ENCODE measurements around the gene STAT5B. TPM values are rescaled to one million over a fixed set of nuclear protein-coding genes. Genes with fewer than 3 reads are reported as not detected.
A peak's percentile ranks its signal among the peaks of the same experiment; 100 is the strongest.

The STAT5B gene
- total and polyA plus RNA-seq, 2 of the 13 experiments (the other 11 are each of a cell fraction or from before 2014, with no cell fraction given), result 21.0 to 42.8 TPM

GRCh38 chr17:42322382-42323267, 46.4 kb upstream of the STAT5B start (continued):
- TF ChIP-seq IKZF5 (CRISPR knock-in tag; IDR thresholded peaks at IDR 0.05) (peak; percentile 78), ZNF460 (CRISPR knock-in tag; IDR thresholded peaks at IDR 0.05; ENCODE audit: borderline replicate concordance) (no peak), ZNF687 (CRISPR knock-in tag; IDR thresholded peaks at IDR 0.05) (peak; percentile 66), HBP1 (CRISPR knock-in tag; IDR thresholded peaks at IDR 0.05; ENCODE audit: low read depth) (no peak), HNF4G (IDR thresholded peaks at IDR 0.05; ENCODE audit: borderline replicate concordance, low read depth, low read length) (no peak), HNF4G (CRISPR knock-in tag; IDR thresholded peaks at IDR 0.05; ENCODE audit: borderline replicate concordance, low read depth) (0 out of 2 replicates have a peak, but pooled peaks have one; percentile 12), ZNF335 (CRISPR knock-in tag; IDR thresholded peaks at IDR 0.05) (0 out of 2 replicates have a peak, but pooled peaks have one; percentile 55), HOMEZ (CRISPR knock-in tag; IDR thresholded peaks at IDR 0.05; ENCODE audit: low read depth) (peak; percentile 48; the same call in 1 of the 2 replicates), AHR (CRISPR knock-in tag; IDR thresholded peaks at IDR 0.05) (peak; percentile 83), HNRNPH1 (optimal IDR thresholded peaks at IDR 0.05; ENCODE audit: low read depth, low read length) (no peak), MXD4 (CRISPR knock-in tag; IDR thresholded peaks at IDR 0.05) (peak; percentile 80; the same call in 1 of the 2 replicates), RCOR2 (CRISPR knock-in tag; IDR thresholded peaks at IDR 0.05) (peak; percentile 61; the same call in 1 of the 2 replicates), SP1 (IDR thresholded peaks at IDR 0.05) (no peak), SP1 (CRISPR knock-in tag; IDR thresholded peaks at IDR 0.05) (peak; percentile 72), ZNF574 (CRISPR knock-in tag; IDR thresholded peaks at IDR 0.05) (peak; percentile 60; the same call in 1 of the 2 replicates)
